SK-N-SH treated with all-trans-retinoic acid at 6 μM for 48 hours (cell line): ENCODE measurements around the gene KIF6.

ENCODE experiments used
- ATAC-seq: fragments of 200-7000 bp; cut with Tn5 transposase; 3 replicates; pipeline ENCODE4 v1.9.1; 2020; ENCODE audit warnings: mild to moderate bottlenecking, moderate library complexity
- ARNTL ChIP-seq: fragments of 450-650 bp; formaldehyde crosslinking; IDR thresholded peaks from 2 replicates; pipeline ENCODE4 v1.5.0; 2020; ENCODE audit warnings: low read depth, mild to moderate bottlenecking, moderate library complexity, borderline replicate concordance
- BACH2 ChIP-seq: fragments of 250-450 bp; sonication (Bioruptor Pico); IDR thresholded peaks from 2 replicates; pipeline ENCODE4 v1.9.0; 2021; ENCODE audit warnings: mild to moderate bottlenecking, borderline replicate concordance
- CREB5 ChIP-seq: fragments of 250-450 bp; sonication (Bioruptor Pico); IDR thresholded peaks from 2 replicates; pipeline ENCODE4 v1.5.1; 2020; ENCODE audit warnings: low read depth, mild to moderate bottlenecking, moderate library complexity
- CSRNP3 ChIP-seq: fragments of 250-450 bp; sonication (Bioruptor Pico); IDR thresholded peaks from 2 replicates; pipeline ENCODE4 v1.5.1; 2021; ENCODE audit warnings: mild to moderate bottlenecking, moderate library complexity
- ESRRG ChIP-seq: fragments of 250-450 bp; sonication (Bioruptor Pico); IDR thresholded peaks from 2 replicates; pipeline ENCODE4 v1.6.1; 2021; ENCODE audit warnings: mild to moderate bottlenecking
- GLIS3 ChIP-seq: fragments of 250-450 bp; sonication (Bioruptor Pico); IDR thresholded peaks from 2 replicates; pipeline ENCODE4 v1.5.0; 2020; ENCODE audit warnings: mild to moderate bottlenecking, moderate library complexity
- OSR1 ChIP-seq: fragments of 250-450 bp; sonication (Bioruptor Pico); IDR thresholded peaks from 2 replicates; pipeline ENCODE4 v1.8.0; 2022; ENCODE audit warnings: moderate library complexity, mild to moderate bottlenecking, inconsistent platforms
- PATZ1 ChIP-seq: fragments of 250-450 bp; sonication (Bioruptor Pico); IDR thresholded peaks from 2 replicates; pipeline ENCODE4 v1.8.0; 2020; ENCODE audit warnings: mild to moderate bottlenecking, moderate library complexity, borderline replicate concordance
- RARB ChIP-seq: fragments of 250-450 bp; sonication (Bioruptor Pico); IDR thresholded peaks from 2 replicates; pipeline ENCODE4 v1.8.0; 2021; ENCODE audit warnings: mild to moderate bottlenecking, moderate library complexity
- SNAI2 ChIP-seq: fragments of 250-450 bp; sonication (Bioruptor Pico); IDR thresholded peaks from 2 replicates; pipeline ENCODE4 v1.5.0; 2020; ENCODE audit warnings: mild to moderate bottlenecking, moderate library complexity
- TCF4 ChIP-seq: fragments of 250-450 bp; sonication (Bioruptor Pico); IDR thresholded peaks from 2 replicates; pipeline ENCODE4 v1.8.0; 2021; ENCODE audit warnings: mild to moderate bottlenecking, moderate library complexity, borderline replicate concordance
- TOX ChIP-seq: fragments of 250-450 bp; sonication (Bioruptor Pico); IDR thresholded peaks from 2 replicates; pipeline ENCODE4 v1.8.0; 2021; ENCODE audit warnings: mild to moderate bottlenecking, moderate library complexity, borderline replicate concordance
- TSHZ2 ChIP-seq: fragments of 250-450 bp; sonication (Bioruptor Pico); IDR thresholded peaks from 2 replicates; pipeline ENCODE4 v1.5.0; 2020; ENCODE audit warnings: mild to moderate bottlenecking, moderate library complexity
- ZFP3 ChIP-seq: fragments of 250-450 bp; sonication (Bioruptor Pico); IDR thresholded peaks from 2 replicates; pipeline ENCODE4 v1.5.0; 2020; ENCODE audit warnings: mild to moderate bottlenecking, moderate library complexity
- ZFP30 ChIP-seq: fragments of 450-650 bp; formaldehyde crosslinking; IDR thresholded peaks from 2 replicates; pipeline ENCODE4 v1.5.0; 2022; ENCODE audit warnings: mild to moderate bottlenecking, moderate library complexity
- ZNF565 ChIP-seq: fragments of 450-650 bp; formaldehyde crosslinking; conservative IDR thresholded peaks from 2 replicates; pipeline ENCODE4 v1.5.0; 2020; ENCODE audit warnings: low read depth, mild to moderate bottlenecking, moderate library complexity
- ZNF70 ChIP-seq: fragments of 450-650 bp; formaldehyde crosslinking; IDR thresholded peaks from 2 replicates; pipeline ENCODE4 v1.5.0; 2020; ENCODE audit warnings: mild to moderate bottlenecking, moderate library complexity
- ZNF8 ChIP-seq: fragments of 450-650 bp; formaldehyde crosslinking; IDR thresholded peaks from 2 replicates; pipeline ENCODE4 v1.5.0; 2020; ENCODE audit warnings: mild to moderate bottlenecking, moderate library complexity

KIF6 gene

GRCh38 chr6:39566456-39566855 is 158.8 kb downstream of the KIF6 start:
- no peak for ATAC-seq
- TF ChIP-seq CREB5 (no peak), RARB (CRISPR knock-in tag) (no peak), TCF4 (CRISPR knock-in tag) (no peak), ARNTL (CRISPR knock-in tag) (no peak), ESRRG (CRISPR knock-in tag) (no peak), PATZ1 (CRISPR knock-in tag) (no peak), SNAI2 (CRISPR knock-in tag) (no peak), ZNF70 (CRISPR knock-in tag) (no peak), ZNF565 (CRISPR knock-in tag) (no peak), GLIS3 (CRISPR knock-in tag) (no peak), CSRNP3 (CRISPR knock-in tag) (no peak), ZFP30 (no peak), TOX (CRISPR knock-in tag) (no peak), OSR1 (CRISPR knock-in tag) (no peak), TSHZ2 (no peak), BACH2 (CRISPR knock-in tag) (no peak), ZFP3 (CRISPR knock-in tag) (no peak)

GRCh38 chr6:39565956-39566355 is 159.3 kb downstream of the KIF6 start:
- ATAC-seq: no peak
- TF ChIP-seq GLIS3 (CRISPR knock-in tag) (no peak), TSHZ2 (no peak), ARNTL (CRISPR knock-in tag) (no peak), PATZ1 (CRISPR knock-in tag) (no peak), ZNF8 (CRISPR knock-in tag) (no peak)
